HEK293T (cell line): Measurements from ENCODE around the gene DEPDC1B.

Source experiments
- BHLHE40 ChIP-seq: fragments of 450-650 bp; IDR thresholded peaks from 2 replicates; pipeline ENCODE4 v1.6.1; 2016; ENCODE audit warnings: mild to moderate bottlenecking, moderate library complexity, borderline replicate concordance
- CTBP1 ChIP-seq: fragments of 450-650 bp; IDR thresholded peaks from 2 replicates; pipeline ENCODE4 v1.6.1; 2016; ENCODE audit warnings: borderline replicate concordance
- FOXK2 ChIP-seq: fragments of 450-650 bp; IDR thresholded peaks from 2 replicates; pipeline ENCODE4 v1.6.1; 2016; ENCODE audit warnings: mild to moderate bottlenecking
- FOXM1 ChIP-seq: fragments of 450-650 bp; IDR thresholded peaks from 2 replicates; pipeline ENCODE4 v1.6.1; 2017; ENCODE audit warnings: mild to moderate bottlenecking, borderline replicate concordance
- SUZ12 ChIP-seq: fragments of 450-650 bp; IDR thresholded peaks from 2 replicates; pipeline ENCODE4 v1.6.1; 2016; ENCODE audit warnings: mild to moderate bottlenecking
- ZNF384 ChIP-seq: fragments of 450-650 bp; IDR thresholded peaks from 2 replicates; pipeline ENCODE4 v1.6.1; 2016

GRCh38 chr5:60585618-60586017, 114.3 kb downstream of the DEPDC1B start:
- TF ChIP-seq FOXK2: no peak
- no peak for TF ChIP-seq ZNF384
- TF ChIP-seq SUZ12: no peak
- no peak for TF ChIP-seq FOXM1
- no peak for TF ChIP-seq BHLHE40
- no peak for TF ChIP-seq CTBP1
